Right lung (tissue), 5 donors: ENCODE measurements around the gene DRD4. TPM values are rescaled to one million over a fixed set of nuclear protein-coding genes. Genes with fewer than 3 reads are reported as not detected.
"Not testable (repeated sequence)": the region's sequence is repeated elsewhere in the genome, so short reads cannot be mapped to it uniquely, and the experiment has no call there.

Experiments used
- DNase-seq, 2 donors: peaks; one replicate each; pipeline ENCODE4 v3.0.0-alpha.2; 2013
- polyA plus RNA-seq, 5 donors: library from polyadenylated mRNA; unstranded; fragments of 120-200 nt; gene quantifications; one replicate each; pipeline versions ENCODE4 v1.2.1 to v1.2.3, GENCODE V29; 2013; ENCODE audit warnings: inconsistent platforms in 1 of 5, low replicate concordance in 1 of 5; ENCODE audit not compliant: insufficient read length in 5 of 5, insufficient read depth in 1 of 5

Gene DRD4
- polyA plus RNA-seq, 5 donors = 0.21 to 1.5 (median 0.74) TPM

DNA sequence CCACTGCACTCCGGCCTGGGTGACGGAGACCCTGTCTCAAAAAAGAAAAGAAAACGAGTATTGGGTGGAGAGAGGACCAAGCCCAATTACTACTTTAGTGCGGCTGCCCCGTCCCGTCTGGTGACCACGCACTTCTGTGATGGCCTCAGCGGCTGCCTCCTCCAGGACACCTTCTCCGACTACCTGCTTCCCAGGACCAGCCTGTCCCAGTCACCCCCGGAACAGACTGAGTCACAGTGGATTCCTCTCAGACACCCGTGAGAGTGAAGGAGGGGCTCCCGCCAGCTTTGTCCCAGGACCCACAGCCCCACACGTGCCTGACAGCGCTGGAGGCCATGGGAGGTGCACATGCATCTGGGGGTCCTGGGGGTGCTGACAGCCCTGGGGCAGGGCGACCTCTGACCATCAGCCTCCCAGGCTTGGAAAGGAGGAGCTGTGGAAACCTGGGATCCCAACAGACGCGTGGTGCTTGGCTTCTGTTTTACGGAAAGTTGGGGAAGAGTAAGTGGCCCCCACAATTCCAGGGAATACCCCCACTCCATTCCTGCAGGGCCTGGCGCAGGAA, 4.8 kb downstream of the DRD4 start:
- DNase-seq = no peak

DNA sequence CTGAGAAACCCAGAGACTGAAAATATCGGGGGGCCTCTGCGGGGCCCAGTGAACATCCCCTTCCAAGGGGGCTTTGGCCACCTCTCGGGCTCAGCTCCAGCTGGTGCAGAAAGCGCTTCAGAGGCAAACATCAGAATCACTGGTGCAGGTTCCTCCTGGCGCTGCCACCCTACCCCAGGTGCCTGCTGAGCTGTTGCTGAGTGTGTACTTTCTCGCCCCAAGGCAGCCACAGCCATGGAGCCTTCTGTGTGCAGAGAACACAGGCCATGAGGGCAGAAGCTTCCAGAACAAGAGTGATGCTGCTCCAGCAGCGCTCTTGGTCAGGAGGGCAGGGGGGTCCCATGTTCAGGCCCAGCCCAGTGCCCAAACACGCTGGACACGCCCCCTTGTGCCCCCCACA, 6.3 kb downstream of the DRD4 start:
- DNase-seq = no peak

DNA sequence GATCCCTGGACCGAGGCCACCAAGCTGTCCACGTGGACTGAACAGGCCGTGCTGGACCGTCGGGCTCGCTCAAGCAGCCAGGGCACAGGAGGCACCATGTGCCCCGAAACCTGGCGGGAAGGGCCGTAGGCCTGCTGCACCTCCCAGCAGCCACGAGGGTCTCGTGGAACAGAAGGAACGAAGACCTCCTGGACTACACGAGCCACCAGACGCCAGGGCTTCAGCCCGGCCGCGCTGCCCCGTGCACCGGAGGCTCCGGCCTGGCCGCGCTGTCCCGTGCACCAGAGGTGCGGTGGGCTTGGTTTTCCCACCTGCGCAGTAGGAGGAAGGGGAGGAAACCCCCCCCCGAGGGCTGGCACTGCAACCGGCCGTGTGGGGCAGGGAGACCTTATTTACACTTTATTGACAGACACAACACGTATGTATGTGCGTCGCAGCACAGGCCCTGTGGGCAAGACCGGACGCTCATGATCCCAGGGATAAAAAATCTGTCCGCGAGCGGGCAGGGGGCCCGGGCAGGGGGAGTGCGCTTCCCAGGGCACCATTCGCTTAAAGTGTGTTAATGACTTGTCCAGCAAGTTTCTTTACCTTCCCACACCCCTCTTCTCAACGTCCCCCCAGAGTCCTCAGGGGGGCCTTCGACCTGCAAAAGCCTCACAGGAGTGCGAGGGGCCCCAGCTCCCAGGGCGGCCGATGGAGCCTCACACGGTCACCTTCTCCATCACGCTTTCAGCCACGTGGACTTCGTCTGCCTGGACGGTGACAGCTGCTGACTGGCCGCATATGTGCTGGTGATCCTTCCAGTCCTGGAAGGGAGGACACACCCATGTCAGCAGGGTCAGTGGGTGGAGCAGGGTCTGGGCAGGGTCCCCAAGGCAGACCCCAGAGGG, 7.0 kb downstream of the DRD4 start:
- no peak for DNase-seq

DNA sequence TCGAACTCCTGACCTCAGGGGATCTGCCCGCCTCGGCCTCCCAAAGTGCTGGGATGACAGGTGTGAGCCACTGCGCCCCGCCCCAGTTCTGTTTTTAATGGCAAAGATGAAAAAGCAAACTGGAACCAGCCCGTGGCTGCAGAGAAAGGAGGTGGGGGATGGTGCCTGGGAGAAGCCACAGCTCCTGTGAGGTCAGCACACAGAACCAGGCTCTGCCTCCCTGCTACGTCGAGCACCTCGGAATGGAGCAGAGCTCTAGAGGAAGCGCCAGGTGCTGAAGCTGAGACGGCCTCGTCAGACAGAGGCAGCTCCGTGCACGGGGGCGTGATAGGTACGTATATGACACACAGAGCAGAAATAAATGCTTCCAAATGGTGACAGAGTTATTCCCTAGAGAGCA, 8.5 kb downstream of the DRD4 start:
- no peak for DNase-seq

DNA sequence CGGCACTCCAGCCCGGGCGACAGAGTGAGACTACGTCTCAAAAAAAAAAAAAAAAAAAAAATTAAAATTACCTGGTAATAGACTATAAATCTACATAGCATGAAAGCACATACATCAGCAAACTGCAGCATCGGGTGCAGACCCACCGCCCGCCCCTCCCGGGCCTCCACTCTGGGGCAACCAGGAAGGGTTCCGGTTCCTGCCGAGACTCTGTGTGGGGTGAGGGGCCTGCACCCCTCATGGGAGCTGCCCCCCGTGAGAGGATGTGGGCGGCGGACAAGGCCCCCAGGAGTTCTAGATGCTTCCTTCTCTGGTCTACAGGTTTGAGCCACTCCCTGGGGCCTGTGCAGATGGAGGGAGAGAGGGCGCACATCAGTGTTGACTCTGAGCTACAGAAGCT, 9.1 kb downstream of the DRD4 start:
- DNase-seq = no peak

DNA sequence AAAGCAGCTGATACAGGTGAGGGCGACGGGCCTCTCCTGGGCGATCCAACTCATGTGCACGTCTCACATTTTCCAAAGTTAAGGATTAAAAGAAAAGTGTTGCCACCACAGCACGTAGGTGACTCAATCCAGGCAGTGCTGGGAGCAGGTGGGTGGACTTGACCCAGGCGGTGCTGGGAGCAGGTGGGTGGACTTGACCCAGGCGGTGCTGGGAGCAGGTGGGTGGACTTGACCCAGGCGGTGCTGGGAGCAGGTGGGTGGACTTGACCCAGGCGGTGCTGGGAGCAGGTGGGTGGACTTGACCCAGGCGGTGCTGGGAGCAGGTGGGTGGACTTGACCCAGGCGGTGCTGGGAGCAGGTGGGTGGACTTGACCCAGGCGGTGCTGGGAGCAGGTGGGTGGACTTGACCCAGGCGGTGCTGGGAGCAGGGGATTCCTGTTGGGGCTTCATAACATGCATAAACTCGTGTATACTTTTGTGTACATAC, 10.6 kb downstream of the DRD4 start:
- DNase-seq = not testable (repeated sequence)

DNA sequence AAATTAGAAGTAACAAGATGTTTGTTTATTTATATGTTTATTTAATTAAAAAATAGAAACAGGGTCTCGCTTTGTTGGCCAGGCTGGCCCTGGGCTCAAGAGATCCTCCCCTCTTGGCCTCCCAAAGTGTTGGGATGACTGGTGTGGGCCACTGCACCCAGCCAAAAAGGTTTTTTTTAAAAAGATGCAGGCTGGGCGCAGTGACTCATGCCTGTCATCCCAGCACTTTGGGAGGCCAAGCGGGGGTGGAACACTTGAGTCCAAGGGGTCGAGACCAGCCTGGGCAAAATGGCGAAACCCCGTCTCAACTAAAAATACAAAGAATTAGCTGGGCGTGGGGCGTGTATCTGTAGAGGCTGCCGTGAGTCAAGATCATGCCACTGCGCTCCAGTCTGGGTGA, 13.4 kb downstream of the DRD4 start:
- DNase-seq = no peak

DNA sequence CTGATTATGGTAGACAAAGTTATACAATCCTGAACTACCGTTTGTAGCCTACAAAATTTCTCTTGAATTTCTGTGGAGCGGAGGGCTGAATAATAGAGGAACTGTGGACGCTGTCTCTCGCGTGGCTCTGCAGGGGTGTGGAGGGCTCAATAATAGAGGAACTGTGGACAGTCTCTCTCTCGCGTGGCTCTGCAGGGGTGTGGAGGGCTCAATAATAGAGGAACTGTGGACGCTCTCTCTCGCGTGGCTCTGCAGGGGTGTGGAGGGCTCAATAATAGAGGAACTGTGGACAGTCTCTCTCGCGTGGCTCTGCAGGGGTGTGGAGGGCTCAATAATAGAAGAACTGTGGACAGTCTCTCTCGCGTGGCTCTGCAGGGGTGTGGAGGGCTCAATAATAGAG, 16.1 kb downstream of the DRD4 start:
- not testable (repeated sequence) for DNase-seq

DNA sequence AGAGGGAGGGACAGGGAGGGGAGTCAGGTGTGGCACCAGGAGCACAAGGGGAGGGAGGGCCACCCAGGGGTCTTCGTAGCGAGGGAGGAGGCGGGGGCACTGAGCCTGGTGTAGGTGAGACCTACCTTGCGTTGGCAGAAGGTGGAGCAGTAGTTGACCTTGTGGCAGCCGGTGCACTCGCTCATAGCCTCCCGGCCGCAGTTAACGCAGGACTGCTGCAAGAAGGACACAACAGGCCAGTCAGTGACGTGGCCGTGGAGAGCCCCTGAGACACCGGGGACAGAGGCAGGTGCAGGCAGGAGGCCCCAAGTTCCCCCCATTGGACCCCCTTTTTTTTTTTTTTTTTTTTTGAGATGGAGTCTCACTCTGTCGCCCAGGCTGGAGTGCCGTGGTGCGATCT, 16.8 kb downstream of the DRD4 start:
- DNase-seq = no peak

DNA sequence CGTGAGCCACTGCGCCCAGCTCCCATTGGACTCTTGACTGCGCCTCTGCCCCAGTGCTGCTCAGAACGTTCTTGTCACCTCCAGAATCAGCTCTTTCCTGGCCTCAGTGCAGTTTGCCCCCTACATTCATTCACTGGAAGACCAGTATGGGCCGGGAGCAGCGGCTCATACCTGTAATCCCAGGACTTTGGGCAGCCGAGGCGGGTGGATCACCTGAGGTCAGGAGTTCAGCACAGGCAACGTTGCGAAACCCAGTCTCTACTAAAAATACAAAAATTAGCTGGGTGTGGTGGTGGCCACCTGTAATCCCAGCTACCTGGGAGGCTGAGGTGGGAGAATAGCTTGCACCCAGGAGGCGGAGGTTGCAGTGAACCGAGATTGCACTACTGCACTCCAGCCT, 17.4 kb downstream of the DRD4 start:
- not testable (repeated sequence) for DNase-seq

DNA sequence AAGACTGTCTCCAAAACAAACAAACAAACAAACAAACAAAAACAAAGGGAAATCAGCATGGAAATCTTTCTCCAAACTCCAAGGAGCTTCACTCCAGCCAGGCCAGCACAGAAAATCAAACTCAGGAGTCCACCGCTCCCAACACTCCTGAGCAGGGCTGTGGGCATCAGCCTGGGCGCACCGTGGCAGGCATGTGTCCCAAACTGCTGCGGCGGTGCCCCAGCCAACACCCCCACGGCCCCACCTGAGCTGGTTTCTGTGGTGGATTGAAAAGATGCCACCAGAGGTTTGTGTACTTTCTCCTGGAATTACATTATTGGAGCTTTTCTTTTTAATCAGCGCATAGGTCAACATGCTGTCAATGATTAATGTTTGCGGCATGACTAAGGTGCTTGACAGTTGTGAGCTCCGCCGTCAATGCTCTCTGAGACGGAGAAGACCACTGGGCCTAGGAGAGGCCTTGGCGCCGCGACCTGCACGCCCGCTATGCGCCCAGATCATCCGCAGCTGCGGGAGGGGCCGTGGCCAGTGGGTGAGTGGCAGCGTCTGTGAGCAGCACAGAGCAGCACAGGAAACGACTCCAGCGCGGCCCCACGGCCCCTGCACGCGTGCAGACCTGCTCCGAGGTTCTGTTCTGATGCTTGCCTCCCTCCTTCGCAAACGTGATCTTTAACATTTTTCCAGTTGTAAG, 18.1 kb downstream of the DRD4 start:
- DNase-seq = no peak

DNA sequence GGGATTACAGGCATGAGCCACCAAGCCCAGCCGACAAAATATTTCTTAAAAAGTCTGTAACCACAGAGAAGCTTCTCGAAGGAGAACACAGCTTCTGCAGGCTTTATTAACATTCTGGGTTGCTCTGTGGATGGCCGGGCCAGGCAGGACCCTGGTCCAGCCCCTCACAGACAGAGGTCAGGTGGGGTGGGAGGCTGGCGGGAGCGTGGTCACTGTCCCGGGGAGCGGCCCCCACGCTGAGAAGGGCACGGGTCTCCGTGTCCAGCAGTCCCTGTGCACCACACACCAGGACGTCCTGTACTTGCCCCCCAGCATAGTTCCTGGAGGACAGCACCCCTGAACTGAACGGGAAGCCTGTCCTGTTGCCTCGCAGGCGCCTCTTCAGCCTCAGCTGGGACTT, 19.4 kb downstream of the DRD4 start:
- DNase-seq = no peak

DNA sequence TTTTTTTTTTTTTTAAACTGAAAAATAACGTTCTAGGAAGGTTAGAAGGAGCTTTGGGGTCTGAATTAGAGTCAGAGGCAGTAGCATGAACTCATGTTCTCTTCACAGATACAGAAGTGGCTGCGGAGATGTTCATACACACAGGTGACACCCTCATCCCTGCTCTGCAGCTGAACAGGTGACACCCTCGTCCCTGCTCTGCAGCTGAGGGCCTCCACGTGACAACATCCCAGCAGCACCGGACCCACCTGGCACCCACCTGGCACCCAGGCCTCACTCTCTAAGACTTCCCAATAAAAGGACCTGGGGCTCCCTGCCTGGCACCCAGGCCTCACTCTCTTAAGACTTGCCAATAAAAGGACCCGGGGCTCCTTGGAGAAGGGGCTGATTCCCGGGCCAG, 19.8 kb downstream of the DRD4 start:
- DNase-seq = no peak

DNA sequence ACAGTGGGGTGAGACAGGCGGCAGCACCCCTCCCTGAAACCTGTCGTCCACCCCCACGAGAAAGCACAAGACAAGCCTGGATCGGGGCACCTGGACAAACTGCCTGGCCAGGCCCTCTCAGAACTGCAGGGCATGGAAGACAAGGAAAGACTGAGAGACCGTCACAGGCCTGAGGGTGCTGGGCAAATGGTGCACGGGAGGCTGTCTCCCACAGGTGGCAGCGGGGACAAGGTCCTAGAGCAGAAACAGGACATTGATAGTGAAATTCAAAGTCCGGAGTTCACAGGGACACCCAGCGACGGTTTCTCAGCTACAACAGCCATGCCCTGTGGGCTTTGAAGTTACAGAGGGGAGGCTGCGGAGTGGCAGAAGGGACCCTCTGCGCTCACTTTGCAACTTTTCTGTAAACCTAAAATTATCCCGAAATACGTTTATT, 20.6 kb downstream of the DRD4 start:
- DNase-seq = no peak

DNA sequence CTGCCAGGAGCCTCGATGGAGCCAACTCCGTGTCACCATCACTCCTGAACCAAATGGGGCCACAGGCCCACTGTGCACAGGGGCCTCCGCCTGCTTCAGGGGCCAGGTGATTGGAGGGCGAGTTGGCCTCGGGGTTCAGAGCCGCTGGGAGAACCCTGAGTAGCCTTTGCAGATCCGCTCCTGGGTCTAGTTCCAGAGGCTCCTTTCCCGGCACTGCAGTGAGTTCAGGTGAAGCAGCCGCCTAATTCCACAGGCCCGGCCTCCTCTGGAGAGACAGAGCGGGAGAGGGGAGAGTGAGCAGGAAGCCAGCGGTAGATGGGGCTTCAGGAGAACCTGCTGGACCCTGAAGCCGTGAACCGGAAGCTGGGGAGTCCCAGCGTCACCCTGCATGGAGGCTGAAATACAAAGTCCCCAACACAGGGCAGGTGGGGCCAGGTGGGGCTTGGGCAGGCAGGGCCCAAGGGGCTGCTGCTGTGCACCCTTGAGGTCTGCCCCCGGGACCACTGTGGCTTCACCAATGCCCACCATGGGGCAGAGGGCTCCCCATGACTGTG, 22.5 kb downstream of the DRD4 start:
- DNase-seq = no peak

DNA sequence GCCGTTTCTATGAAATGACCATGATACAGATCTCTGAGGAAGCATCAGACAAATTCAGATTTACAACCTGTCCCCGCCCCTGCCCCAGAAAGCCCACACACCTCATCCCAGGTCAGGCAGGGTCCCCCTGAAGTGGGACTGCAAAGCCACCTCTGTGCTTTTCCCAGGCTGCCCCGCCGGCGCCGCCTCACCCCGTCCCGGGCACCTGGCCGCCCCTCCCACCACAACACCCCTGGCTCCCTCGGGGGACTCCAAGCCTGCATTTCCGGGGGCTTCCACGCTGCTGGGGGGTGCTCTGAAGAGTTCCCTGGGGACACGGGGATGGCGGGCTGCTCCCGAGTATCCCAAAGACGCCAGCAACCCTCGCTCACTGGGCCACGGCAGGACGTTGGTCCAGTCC, 23.2 kb downstream of the DRD4 start:
- no peak for DNase-seq

DNA sequence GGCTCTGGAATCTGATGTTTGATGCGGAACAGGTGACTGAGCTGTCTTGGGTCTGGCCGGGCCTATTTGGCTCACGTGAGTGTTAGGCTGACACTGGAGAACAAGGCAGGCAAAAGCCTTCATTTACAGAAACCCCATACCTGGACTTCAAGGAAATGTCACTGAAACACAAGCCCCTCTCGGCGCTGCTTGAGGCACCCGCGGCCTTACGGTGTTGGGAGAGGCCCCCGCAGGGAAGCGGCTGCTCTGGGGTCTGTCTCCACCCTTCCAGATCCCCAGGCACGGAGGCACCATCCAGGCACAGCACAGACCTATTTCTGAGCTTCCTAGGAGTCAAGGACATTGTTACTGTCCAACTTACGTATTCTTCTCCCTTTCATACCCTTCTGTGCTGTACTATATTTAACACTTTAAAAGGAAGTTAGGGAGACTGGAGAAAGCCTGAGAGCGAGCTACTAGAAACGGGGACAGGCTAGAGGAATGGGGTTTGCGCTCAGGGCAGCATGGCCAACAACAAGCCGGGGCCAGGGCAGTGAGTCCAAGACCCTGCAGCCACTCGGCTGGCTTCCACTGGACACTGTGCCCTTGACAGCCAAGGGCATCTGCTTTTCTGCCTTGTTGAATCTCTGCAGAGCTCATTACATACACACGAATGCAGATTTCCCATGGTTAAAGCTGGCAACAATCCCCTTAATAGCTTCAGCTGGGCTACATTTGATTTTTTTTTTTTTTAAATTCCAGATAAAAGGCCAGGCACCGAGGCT, 23.8 kb downstream of the DRD4 start:
- no peak for DNase-seq

DNA sequence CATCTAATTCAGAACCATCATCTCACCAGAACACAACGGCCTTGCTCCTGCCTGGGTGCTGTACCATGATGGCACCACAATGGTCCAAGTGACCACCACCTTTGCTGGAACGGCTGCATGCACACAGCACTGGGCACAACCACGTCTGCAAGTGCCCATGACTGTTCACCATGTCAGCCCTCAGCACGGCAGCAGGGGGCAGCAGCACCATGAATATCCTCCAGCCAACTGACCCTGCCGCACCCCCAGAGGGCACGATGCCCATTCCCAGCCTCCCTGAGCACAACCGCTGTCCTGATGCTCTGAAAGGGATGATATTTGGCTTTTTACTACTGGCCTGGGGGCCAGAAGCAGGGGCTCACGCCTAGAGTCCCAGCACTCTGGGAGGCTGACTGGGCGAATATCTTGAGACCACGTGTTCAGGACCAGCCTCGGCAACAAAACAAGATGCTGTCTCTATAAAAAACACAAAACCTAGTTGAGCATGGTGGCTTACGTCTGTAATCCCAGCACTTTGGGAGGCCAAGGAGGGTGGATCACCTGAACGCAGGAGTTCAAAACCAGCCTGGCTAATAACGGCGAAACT, 25.7 kb downstream of the DRD4 start:
- peak in 1 of 2 donors; percentile 39 for DNase-seq

DNA sequence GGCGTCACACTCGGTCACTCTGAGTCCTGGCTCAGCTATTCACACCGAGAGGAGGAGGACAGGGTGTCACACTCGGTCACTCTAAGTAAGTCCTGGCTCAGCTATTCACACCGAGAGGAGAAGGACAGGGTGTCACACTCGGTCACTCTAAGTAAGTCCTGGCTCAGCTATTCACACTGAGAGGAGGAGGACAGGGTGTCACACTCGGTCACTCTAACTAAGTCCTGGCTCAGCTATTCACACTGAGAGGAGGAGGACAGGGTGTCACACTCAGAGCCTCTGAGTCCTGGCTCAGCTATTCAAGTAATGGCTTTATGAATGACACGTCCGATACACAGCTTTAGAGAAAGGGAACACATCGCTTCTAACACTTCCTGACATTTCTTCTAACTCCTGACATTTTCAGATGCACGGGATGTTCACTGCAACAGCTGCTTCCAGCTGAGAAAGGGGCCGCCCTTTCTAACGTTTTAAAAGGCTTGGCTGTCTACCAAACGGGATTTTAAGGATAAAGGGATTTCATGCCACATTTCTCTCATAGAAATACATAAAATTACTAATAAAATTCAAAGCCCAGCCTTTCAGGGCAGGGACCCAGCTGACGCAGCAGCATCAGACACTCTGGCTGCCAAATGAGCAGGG, 28.1 kb downstream of the DRD4 start:
- DNase-seq = peak; percentile 47 to 59

DNA sequence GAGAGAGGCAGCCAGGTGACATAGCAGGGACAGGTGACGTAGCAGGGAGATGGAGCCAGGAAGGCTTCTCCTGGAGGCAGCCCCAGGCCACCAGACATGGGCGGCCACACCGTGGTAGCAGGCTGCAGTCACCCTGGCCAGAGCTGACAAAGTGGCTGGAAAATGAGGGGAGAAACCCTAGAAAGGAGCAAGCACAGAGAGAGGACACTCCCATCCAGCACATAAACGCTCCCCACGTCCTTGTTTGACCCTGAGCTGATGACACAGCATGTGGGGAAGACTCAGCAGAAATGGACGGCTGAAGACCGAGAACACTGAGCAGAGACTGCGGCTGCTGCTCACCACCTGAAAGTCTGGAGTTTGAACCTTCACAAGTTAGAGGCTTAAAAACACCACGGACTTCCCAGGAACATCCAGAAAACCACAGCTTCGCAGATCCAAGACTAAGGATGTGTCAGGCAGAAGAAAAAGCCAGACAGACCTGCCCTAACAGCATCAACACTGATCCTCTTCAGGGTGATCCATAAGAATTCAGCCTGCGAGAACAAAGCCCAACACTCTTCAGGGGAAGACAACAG, 28.7 kb downstream of the DRD4 start:
- DNase-seq = no peak
